KMS-11 (cell line): ENCODE measurements around the gene CCDC181.

Experiments used
- H2AFZ ChIP-seq: fragments of 200-600 bp; sonication (generic); 2 replicates; pipeline ENCODE4 v1.6.1; 2016; ENCODE audit warnings: antibody characterized with exemption, mixed run types, low read depth
- H3K27ac ChIP-seq: fragments of 200-600 bp; sonication (generic); 2 replicates; pipeline ENCODE4 v1.6.1; 2016; ENCODE audit warnings: mild to moderate bottlenecking, mixed run types
- H3K27me3 ChIP-seq: fragments of 200-600 bp; sonication (generic); 2 replicates; pipeline ENCODE4 v1.6.1; 2017; ENCODE audit warnings: mild to moderate bottlenecking, low read depth, mixed run types, moderate library complexity; ENCODE audit not compliant: insufficient read depth
- H3K36me3 ChIP-seq: fragments of 200-600 bp; sonication (generic); 2 replicates; pipeline ENCODE4 v1.6.1; 2017; ENCODE audit warnings: mild to moderate bottlenecking, mixed run types; ENCODE audit not compliant: insufficient read depth
- H3K4me1 ChIP-seq: fragments of 200-600 bp; sonication (generic); 2 replicates; pipeline ENCODE4 v1.6.1; 2016; ENCODE audit warnings: mild to moderate bottlenecking, low read depth, mixed run types; ENCODE audit not compliant: poor library complexity, severe bottlenecking
- H3K4me2 ChIP-seq: fragments of 200-600 bp; sonication (generic); 2 replicates; pipeline ENCODE4 v1.7.0; 2016; ENCODE audit warnings: mild to moderate bottlenecking, mixed run types
- H3K4me3 ChIP-seq: fragments of 200-600 bp; sonication (generic); IDR thresholded peaks from 2 replicates; pipeline ENCODE4 v1.6.1; 2017; ENCODE audit warnings: low read depth, low read length, mixed read lengths; ENCODE audit not compliant: insufficient read depth
- H3K79me2 ChIP-seq: fragments of 200-600 bp; sonication (generic); 2 replicates; pipeline ENCODE4 v1.6.1; 2016; ENCODE audit warnings: low read depth, mixed run types; ENCODE audit not compliant: insufficient read depth
- H3K9ac ChIP-seq: fragments of 200-600 bp; sonication (generic); 2 replicates; pipeline ENCODE4 v1.6.1; 2016; ENCODE audit warnings: mild to moderate bottlenecking, mixed run types
- H4K20me1 ChIP-seq: fragments of 200-600 bp; sonication (generic); 2 replicates; pipeline ENCODE4 v1.6.1; 2016; ENCODE audit warnings: mild to moderate bottlenecking, mixed run types; ENCODE audit not compliant: insufficient read depth
- TF ChIP-seq, protein P1 (sequence below): fragments of 200-600 bp; sonication (generic); conservative IDR thresholded peaks from 2 replicates; pipeline ENCODE4 v1.6.1; 2017; ENCODE audit warnings: low read depth, mild to moderate bottlenecking, antibody characterized with exemption, low read length, moderate library complexity, mixed read lengths

The CCDC181 gene

DNA sequence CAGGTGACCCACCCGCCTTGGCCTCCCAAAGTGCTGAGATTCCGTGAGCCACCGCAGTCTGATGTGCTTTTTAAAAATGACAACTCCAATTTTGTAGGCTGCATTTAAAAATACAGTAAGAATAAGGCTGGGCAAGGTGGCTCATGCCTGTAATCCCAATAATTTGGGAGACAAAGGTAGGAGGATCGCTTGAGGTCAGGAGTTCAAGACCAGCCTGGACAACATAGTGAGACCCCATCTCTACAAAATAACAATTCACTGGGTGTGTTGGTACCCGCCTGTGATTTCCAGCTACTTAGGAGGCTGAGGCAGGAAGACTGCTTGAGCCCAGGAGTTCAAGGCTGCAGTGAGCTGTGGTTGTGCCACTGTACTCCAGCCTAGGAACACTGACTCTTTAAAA, 35.1 kb upstream of the CCDC181 start:
- H3K4me1 ChIP-seq, result no peaks in the 10 kb centered on the region
- no peak overlapping the region for H3K9ac ChIP-seq
- H3K4me2 ChIP-seq, result no peak overlapping the region
- H4K20me1 ChIP-seq, result no peaks in the 10 kb centered on the region
- H2AFZ ChIP-seq, result no peak overlapping the region
- H3K27ac ChIP-seq, result no peak overlapping the region
- no peaks in the 10 kb centered on the region for H3K79me2 ChIP-seq
- no peak overlapping the region for H3K4me3 ChIP-seq
- H3K27me3 ChIP-seq, result no peaks in the 10 kb centered on the region
- H3K36me3 ChIP-seq, result no peaks in the 10 kb centered on the region
- TF ChIP-seq, protein P1, sequence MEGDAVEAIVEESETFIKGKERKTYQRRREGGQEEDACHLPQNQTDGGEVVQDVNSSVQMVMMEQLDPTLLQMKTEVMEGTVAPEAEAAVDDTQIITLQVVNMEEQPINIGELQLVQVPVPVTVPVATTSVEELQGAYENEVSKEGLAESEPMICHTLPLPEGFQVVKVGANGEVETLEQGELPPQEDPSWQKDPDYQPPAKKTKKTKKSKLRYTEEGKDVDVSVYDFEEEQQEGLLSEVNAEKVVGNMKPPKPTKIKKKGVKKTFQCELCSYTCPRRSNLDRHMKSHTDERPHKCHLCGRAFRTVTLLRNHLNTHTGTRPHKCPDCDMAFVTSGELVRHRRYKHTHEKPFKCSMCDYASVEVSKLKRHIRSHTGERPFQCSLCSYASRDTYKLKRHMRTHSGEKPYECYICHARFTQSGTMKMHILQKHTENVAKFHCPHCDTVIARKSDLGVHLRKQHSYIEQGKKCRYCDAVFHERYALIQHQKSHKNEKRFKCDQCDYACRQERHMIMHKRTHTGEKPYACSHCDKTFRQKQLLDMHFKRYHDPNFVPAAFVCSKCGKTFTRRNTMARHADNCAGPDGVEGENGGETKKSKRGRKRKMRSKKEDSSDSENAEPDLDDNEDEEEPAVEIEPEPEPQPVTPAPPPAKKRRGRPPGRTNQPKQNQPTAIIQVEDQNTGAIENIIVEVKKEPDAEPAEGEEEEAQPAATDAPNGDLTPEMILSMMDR, result no peak

DNA sequence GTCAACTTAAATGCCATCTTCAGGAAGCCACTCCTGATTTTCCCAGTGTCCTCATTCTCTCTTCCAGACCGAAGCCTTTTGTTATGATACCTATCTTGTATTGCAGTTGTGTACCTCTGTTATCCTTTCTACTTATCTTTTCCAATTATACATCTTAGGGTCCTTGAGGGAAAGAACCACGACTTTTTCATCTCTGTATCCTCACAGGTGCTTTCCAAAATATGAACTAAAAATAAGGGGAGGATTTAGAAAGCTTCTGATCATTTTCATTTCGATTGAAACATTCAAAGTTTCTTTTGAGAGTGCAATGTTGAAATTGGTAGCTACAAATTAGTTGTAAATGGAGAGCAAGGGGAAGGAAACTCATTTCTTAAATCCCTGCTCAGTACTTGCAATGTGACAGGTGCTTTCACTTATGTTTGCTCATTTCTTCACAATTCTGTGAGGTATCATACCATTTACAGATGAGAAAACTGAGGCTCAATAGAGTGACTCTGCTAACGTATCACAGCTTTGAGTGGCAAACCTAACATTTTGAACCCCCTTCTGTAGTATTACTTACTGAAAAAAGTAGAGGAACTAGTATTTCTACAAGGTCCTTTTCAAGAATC, 34.2 kb upstream of the CCDC181 start:
- Histone ChIP-seq H3K4me1 (no peaks in the 10 kb centered on the region), H3K79me2 (no peaks in the 10 kb centered on the region), H3K4me2 (no peak overlapping the region), H3K9ac (no peak overlapping the region), H3K4me3 (no peak overlapping the region), H4K20me1 (no peaks in the 10 kb centered on the region), H3K27me3 (no peaks in the 10 kb centered on the region), H3K27ac (no peak overlapping the region), H3K36me3 (no peaks in the 10 kb centered on the region), H2AFZ (no peak overlapping the region)
- TF ChIP-seq, protein P1, result no peak

DNA sequence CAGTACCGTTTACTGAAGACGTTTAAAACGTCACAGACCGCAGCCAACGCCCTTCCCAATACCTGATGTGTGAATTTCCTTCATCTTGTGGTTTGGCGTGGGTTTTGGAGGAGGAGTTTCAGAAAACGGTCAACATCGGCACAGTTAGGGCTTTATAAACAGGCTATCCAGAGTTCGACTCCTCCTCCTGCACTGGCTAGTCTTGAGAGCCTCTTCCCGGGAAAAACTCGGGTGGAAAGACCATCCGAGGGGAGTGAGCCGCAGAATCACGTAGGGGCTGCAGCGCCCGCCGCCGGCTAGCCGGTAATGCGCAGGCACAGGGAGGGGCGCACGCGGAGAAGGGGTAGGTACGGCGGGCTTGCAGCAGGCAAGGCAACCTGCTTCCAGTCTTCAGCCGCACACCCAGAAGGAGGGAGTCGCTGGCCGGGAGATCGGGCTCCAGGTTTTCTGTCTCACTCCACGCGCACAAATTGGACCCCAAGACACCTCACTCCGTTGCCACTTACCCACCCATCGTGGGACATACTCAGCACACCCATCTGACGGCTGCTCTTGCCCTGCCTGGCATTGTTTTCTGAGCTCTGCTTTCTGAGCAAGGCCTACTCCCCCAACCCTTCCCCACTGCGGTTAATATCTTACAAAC, 33.0 kb upstream of the CCDC181 start:
- H2AFZ ChIP-seq, result no peak overlapping the region
- H3K9ac ChIP-seq, result no peak overlapping the region
- H3K4me2 ChIP-seq, result no peak overlapping the region
- H3K27ac ChIP-seq, result no peak overlapping the region
- no peaks in the 10 kb centered on the region for H4K20me1 ChIP-seq
- H3K4me3 ChIP-seq, result no peak overlapping the region
- H3K79me2 ChIP-seq, result no peaks in the 10 kb centered on the region
- TF ChIP-seq, protein P1, result no peak
- no peaks in the 10 kb centered on the region for H3K4me1 ChIP-seq
- no peaks in the 10 kb centered on the region for H3K27me3 ChIP-seq
- no peaks in the 10 kb centered on the region for H3K36me3 ChIP-seq

DNA sequence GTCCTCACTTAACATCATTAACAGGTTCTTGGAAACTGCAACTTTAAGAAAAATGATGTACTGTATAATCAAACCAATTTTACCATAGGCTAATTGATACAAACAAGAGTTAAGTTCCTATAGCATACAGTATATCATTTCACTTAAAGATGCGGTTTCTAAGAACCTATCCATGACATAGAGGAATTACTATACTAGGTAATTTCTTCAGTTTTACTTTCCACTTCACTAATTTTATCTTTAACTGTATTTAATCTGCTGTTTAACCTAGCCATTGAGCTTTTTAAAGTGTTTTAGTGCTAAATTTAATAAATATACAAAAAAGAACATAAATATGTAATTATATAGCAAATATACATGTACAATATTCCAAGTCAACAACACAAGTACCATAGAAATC, 30.2 kb upstream of the CCDC181 start:
- H3K27ac ChIP-seq, result no peak overlapping the region
- H2AFZ ChIP-seq, result no peak overlapping the region
- TF ChIP-seq, protein P1, result no peak

More for the DNA sequence above, 30.2 kb upstream of the CCDC181 start:
- no peaks in the 10 kb centered on the region for H3K27me3 ChIP-seq
- no peak overlapping the region for H3K9ac ChIP-seq
- no peak overlapping the region for H3K4me2 ChIP-seq
- H3K4me1 ChIP-seq, result no peaks in the 10 kb centered on the region
- no peak overlapping the region for H3K4me3 ChIP-seq
- no peaks in the 10 kb centered on the region for H3K79me2 ChIP-seq
- no peaks in the 10 kb centered on the region for H4K20me1 ChIP-seq
- H3K36me3 ChIP-seq, result no peaks in the 10 kb centered on the region
